ENCODE measurements around the gene FEZ2.

GRCh38 chr2:36540986-36541754 is 56.8 kb downstream of the FEZ2 start:
- TF ChIP-seq CTCF (IDR thresholded peaks at IDR 0.05) = no peak
- no peak for TF ChIP-seq POLR2AphosphoS5 (IDR thresholded peaks at IDR 0.05)
- no peak for TF ChIP-seq POLR2A (IDR thresholded peaks at IDR 0.05)
- TF ChIP-seq EP300 (IDR thresholded peaks at IDR 0.05) = no peak
